B cell (primary cell): ENCODE measurements around the gene PHTF2. TPM values are rescaled to one million over a fixed set of nuclear protein-coding genes. Genes with fewer than 3 reads are reported as not detected.
"Not testable (repeated sequence)": the region's sequence is repeated elsewhere in the genome, so short reads cannot be mapped to it uniquely, and the experiment has no call there.

Source experiments
- ATAC-seq: fragments of 200-7000 bp; cut with Tn5 transposase; one replicate; pipeline ENCODE4 v1.10.0; 2021; ENCODE audit warnings: low read depth, mild to moderate bottlenecking, moderate number of reproducible peaks, moderate library complexity
- CTCF ChIA-PET: fragments of 350-600 bp; sonication (Branson Sonifier 250); formaldehyde crosslinking; loops from one replicate; lab custom pipeline; 2021; ENCODE audit warnings: antibody characterized with exemption, inconsistent platforms; lab: Charles Lee
- POLR2A ChIA-PET: fragments of 350-600 bp; sonication (Branson Sonifier 250); formaldehyde crosslinking; loops from one replicate; lab custom pipeline; 2021; ENCODE audit warnings: antibody characterized with exemption; lab: Charles Lee
- DNase-seq: peaks from one replicate; pipeline ENCODE4 v3.0.0; 2013
- H2AFZ ChIP-seq: 2 replicates; pipeline ENCODE4 v1.6.1; 2012; ENCODE audit warnings: mild to moderate bottlenecking, low read depth, low read length; ENCODE audit not compliant: insufficient read depth, poor library complexity, severe bottlenecking
- H3K27ac ChIP-seq, 2 donors: 1 replicate in 1 of 2; 2 replicates in 1 of 2; pipeline ENCODE4 v1.5.1; 2012 to 2013; ENCODE audit warnings: low read length in 2 of 2, mild to moderate bottlenecking in 2 of 2, moderate library complexity in 1 of 2
- H3K27me3 ChIP-seq, 4 experiments: fragments of 200-600 bp in 1 of 4; sonication (generic) in 1 of 4; replicated peaks in 1 of 4; 1 replicate in 2 of 4; 2 replicates in 2 of 4; pipeline versions ENCODE4 v1.6.1 to v1.7.0; 2013 to 2016; ENCODE audit warnings: low read length in 3 of 4, mild to moderate bottlenecking in 2 of 4, mixed read lengths in 1 of 4, moderate library complexity in 1 of 4; ENCODE audit not compliant: insufficient read depth in 4 of 4, control insufficient read depth in 3 of 4; ENCODE audit errors: control extremely low read depth in 1 of 4
- H3K36me3 ChIP-seq, 2 experiments: replicated peaks in 1 of 2; 1 replicate in 1 of 2; 2 replicates in 1 of 2; pipeline versions ENCODE4 v1.6.1 to v1.7.1; 2013; ENCODE audit warnings: low read length in 1 of 2; ENCODE audit not compliant: insufficient read depth in 2 of 2, control insufficient read depth in 1 of 2; ENCODE audit errors: control extremely low read depth in 1 of 2, extremely low read depth in 1 of 2
- H3K4me1 ChIP-seq, 2 donors: fragments of 200-600 bp in 1 of 2; sonication (generic) in 1 of 2; 1 replicate in 1 of 2; 2 replicates in 1 of 2; pipeline versions ENCODE4 v1.5.1 to v1.6.1; 2013 to 2017; ENCODE audit warnings: low read length in 2 of 2; ENCODE audit not compliant: control insufficient read depth in 2 of 2, insufficient read depth in 2 of 2
- H3K4me2 ChIP-seq: replicated peaks from 2 replicates; pipeline ENCODE3; 2012; ENCODE audit warnings: mild to moderate bottlenecking, low read depth, low read length; ENCODE audit not compliant: poor library complexity, severe bottlenecking
- H3K4me3 ChIP-seq, 5 experiments: fragments of 200-600 bp in 1 of 5; sonication (generic) in 1 of 5; 1 replicate in 3 of 5; 2 replicates in 2 of 5; pipeline versions ENCODE4 v1.5.1 to v1.7.0; 2011 to 2016; ENCODE audit warnings: low read length in 4 of 5, mild to moderate bottlenecking in 4 of 5, low read depth in 2 of 5, control low read depth in 1 of 5, moderate library complexity in 1 of 5; ENCODE audit not compliant: insufficient read depth in 1 of 5; ENCODE audit errors: control extremely low read depth in 1 of 5, extremely low read depth in 1 of 5
- H3K79me2 ChIP-seq: fragments of 200-600 bp; sonication (generic); one replicate; pipeline ENCODE4 v1.6.0; 2016; ENCODE audit warnings: low read length; ENCODE audit not compliant: control insufficient read depth, insufficient read depth
- H3K9ac ChIP-seq: fragments of 200-600 bp; sonication (generic); 2 replicates; pipeline ENCODE4 v1.6.1; 2017; ENCODE audit warnings: mild to moderate bottlenecking, low read length, moderate library complexity
- H3K9me3 ChIP-seq, 3 donors: one replicate each; pipeline versions ENCODE4 v1.6.1 to v1.7.1; 2013; ENCODE audit warnings: low read length in 2 of 3; ENCODE audit not compliant: control insufficient read depth in 2 of 3, insufficient read depth in 1 of 3; ENCODE audit errors: control extremely low read depth in 1 of 3
- H4K20me1 ChIP-seq: 2 replicates; pipeline ENCODE4 v1.6.0; 2012; ENCODE audit warnings: mild to moderate bottlenecking, low read length; ENCODE audit not compliant: insufficient read depth, control insufficient read depth, poor library complexity, severe bottlenecking
- H3K27ac Mint-ChIP-seq: one replicate; pipeline ENCODE4 v1.8.0; 2021; ENCODE audit warnings: mixed read lengths
- H3K27me3 Mint-ChIP-seq: one replicate; pipeline ENCODE4 v1.8.0; 2021; ENCODE audit warnings: mixed read lengths
- H3K4me1 Mint-ChIP-seq: one replicate; pipeline ENCODE4 v1.8.0; 2021; ENCODE audit warnings: mixed read lengths
- H3K4me3 Mint-ChIP-seq: one replicate; pipeline ENCODE4 v1.8.0; 2021; ENCODE audit warnings: mixed read lengths
- H3K9me3 Mint-ChIP-seq: one replicate; pipeline ENCODE4 v1.8.0; 2022; ENCODE audit warnings: mixed read lengths; ENCODE audit not compliant: insufficient read depth
- EZH2 ChIP-seq: IDR thresholded peaks from 2 replicates; pipeline ENCODE4 v1.6.1; 2012; ENCODE audit warnings: borderline replicate concordance, low read depth, mild to moderate bottlenecking, moderate library complexity, low read length; ENCODE audit not compliant: insufficient read depth, poor library complexity, severe bottlenecking
- WGBS: methylation state at CpG from one replicate; pipeline ENCODE4 v1.1.5; 2013; ENCODE audit warnings: missing lambda C conversion rate; ENCODE audit not compliant: insufficient coverage; 5-methylcytosine and 5-hydroxymethylcytosine counted together
- intact Hi-C: fragments of 100-400 bp; cut with micrococcal nuclease; formaldehyde crosslinking; loops from one replicate; pipeline ENCODE4 v1.10.0; 2022
- polyA plus RNA-seq: library from polyadenylated mRNA; depleted of rRNA; stranded (reverse); fragments of >200 nt; gene quantifications from 2 replicates; pipeline ENCODE4 v1.2.3, GENCODE V29; 2012
- total RNA-seq, 2 donors: library from RNA; stranded (reverse); fragments of 120-200 nt in 1 of 2; gene quantifications; 1 replicate in 1 of 2; 2 replicates in 1 of 2; pipeline versions ENCODE4 v1.2.3 to v1.2.4, GENCODE V29; 2013 to 2022
- TF ChIP-seq, protein P1 (sequence below): fragments of 200-600 bp; IDR thresholded peaks from one replicate; pipeline ENCODE4 v1.8.0; 2022; ENCODE audit warnings: antibody characterized with exemption, mild to moderate bottlenecking

Gene PHTF2
- total and polyA plus RNA-seq, 2 donors (not counting 1 experiment from before 2014, with no cell fraction given), result 35.3 to 44.8 TPM

DNA sequence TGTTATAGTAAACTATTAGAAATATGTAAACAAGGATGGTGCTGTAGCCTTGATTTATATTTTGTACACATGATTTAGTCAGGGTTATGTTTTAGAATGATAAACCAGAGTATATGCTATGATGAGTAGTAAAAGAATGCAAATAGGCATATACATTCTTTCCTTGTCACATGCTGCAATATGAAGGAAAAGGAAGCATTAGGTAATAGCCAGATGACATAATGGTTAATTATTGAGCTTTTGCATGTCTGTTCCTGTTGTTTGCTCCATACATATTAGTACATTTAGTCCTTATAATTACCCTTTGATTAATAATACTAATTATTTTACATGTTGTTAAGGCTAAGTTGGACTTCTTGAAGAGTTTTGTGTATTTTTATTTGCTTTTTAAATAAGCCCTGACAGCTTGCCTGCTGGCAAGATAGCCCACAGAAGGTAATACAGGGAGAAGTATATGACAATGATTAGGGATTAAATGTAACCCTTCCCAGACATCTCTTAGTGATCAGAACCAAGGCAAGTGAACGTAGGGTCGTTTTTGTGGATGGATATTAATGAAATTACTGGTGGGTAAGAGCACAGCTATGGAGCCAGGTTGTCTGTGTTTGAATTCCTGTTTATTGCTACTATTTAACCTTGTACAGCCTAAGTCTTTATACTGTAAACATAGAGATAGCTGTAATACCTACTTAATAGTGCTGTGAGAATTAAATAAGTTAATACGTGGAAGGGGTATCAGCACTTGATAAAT is 68.4 kb downstream of the PHTF2 start:
- H3K27me3 ChIP-seq, result no peaks in the 10 kb centered on the region
- peaks cover 74% of the 10 kb centered on the region for H4K20me1 ChIP-seq
- H3K4me1 ChIP-seq, result peaks cover 0 to 10% of the 10 kb centered on the region in 2 donors
- intact Hi-C loops, result no loop called here
- ChIA-PET CTCF (no interaction called here), POLR2A (interaction anchor here (0.6 kb wide), 1 partner anchor 24 kb away, joined by 4 read pairs; no protein-coding TSS in a partner anchor)
- no peak for ATAC-seq
- Mint-ChIP-seq H3K9me3 (peaks cover 2% of the 10 kb centered on the region), H3K4me3 (no peak overlapping the region), H3K27me3 (no peaks in the 10 kb centered on the region), H3K4me1 (peaks cover 45% of the 10 kb centered on the region), H3K27ac (no peak overlapping the region)
- no peak overlapping the region for H3K9ac ChIP-seq
- H3K79me2 ChIP-seq, result peaks cover 99% of the 10 kb centered on the region
- H3K27ac ChIP-seq, result no peak overlapping the region
- no peak overlapping the region for H3K4me2 ChIP-seq
- no peak overlapping the region for H3K4me3 ChIP-seq
- H2AFZ ChIP-seq, result no peak overlapping the region
- peaks cover 0 to 8% of the 10 kb centered on the region in 2 experiments for H3K36me3 ChIP-seq
- TF ChIP-seq EZH2, result no peak
- TF ChIP-seq, protein P1, sequence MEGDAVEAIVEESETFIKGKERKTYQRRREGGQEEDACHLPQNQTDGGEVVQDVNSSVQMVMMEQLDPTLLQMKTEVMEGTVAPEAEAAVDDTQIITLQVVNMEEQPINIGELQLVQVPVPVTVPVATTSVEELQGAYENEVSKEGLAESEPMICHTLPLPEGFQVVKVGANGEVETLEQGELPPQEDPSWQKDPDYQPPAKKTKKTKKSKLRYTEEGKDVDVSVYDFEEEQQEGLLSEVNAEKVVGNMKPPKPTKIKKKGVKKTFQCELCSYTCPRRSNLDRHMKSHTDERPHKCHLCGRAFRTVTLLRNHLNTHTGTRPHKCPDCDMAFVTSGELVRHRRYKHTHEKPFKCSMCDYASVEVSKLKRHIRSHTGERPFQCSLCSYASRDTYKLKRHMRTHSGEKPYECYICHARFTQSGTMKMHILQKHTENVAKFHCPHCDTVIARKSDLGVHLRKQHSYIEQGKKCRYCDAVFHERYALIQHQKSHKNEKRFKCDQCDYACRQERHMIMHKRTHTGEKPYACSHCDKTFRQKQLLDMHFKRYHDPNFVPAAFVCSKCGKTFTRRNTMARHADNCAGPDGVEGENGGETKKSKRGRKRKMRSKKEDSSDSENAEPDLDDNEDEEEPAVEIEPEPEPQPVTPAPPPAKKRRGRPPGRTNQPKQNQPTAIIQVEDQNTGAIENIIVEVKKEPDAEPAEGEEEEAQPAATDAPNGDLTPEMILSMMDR, result no peak
- no CpG with 5 or more reads among the region's 3 CpGs for WGBS
- H3K9me3 ChIP-seq, result peaks cover 0 to 4% (median 2%) of the 10 kb centered on the region in 3 donors
- DNase-seq, result no peak

DNA sequence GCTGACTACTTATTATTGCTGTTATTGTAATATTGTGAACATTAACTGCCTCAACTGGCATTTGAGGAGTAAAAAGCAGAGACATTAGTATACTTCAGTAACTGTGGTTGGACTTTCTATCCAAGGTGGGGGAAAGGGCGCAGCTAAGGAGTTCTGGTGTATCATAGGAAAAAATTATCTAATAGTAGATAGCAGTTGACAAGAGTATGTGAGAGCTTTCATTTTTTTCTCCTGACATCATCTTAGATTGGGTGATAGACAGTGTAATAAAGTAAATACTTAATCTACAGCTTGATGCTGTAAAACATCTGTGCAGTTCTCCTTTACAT is 68.9 kb downstream of the PHTF2 start:
- Histone ChIP-seq H3K27ac (no peak overlapping the region), H3K36me3 (peaks cover 0 to 8% of the 10 kb centered on the region in 2 experiments), H4K20me1 (peaks cover 74% of the 10 kb centered on the region), H3K9ac (no peak overlapping the region), H3K4me3 (no peak overlapping the region), H3K79me2 (peaks cover 99% of the 10 kb centered on the region), H3K9me3 (peaks cover 0 to 4% (median 2%) of the 10 kb centered on the region in 3 donors), H3K27me3 (no peaks in the 10 kb centered on the region), H3K4me1 (peaks cover 0 to 10% of the 10 kb centered on the region in 2 donors), H3K4me2 (no peak overlapping the region), H2AFZ (no peak overlapping the region)
- WGBS, result no CpG with 5 or more reads among the region's 1 CpG
- DNase-seq (no peak), ATAC-seq (no peak)
- no peak overlapping the region for H3K4me3 Mint-ChIP-seq
- no peak overlapping the region for H3K27ac Mint-ChIP-seq
- intact Hi-C loops, result no loop called here
- peaks cover 2% of the 10 kb centered on the region for H3K9me3 Mint-ChIP-seq
- ChIA-PET CTCF (no interaction called here), POLR2A (no interaction called here)
- no peaks in the 10 kb centered on the region for H3K27me3 Mint-ChIP-seq
- H3K4me1 Mint-ChIP-seq, result peaks cover 48% of the 10 kb centered on the region
- TF ChIP-seq EZH2, result no peak
- TF ChIP-seq, protein P1, result no peak

DNA sequence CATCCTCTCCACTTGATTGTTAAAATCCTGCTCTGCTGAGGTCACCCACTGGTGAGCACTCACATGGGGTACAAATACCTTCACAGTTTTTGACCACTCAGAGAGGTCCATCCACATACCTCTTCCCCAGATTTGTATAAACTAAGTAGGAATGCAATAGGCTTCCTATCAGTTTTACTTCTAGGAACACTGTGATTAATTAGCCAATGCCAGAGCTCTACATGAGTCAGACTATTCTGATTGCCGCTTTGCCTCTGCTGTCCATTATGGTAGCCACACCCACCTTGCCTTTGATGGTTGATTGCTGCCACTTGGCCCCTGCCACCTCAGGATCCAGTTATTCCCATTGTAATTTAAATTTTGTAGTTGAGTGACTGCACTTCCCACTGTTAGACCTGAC is 73.7 kb downstream of the PHTF2 start:
- H3K4me3 ChIP-seq, CTCF ChIA-PET: not testable (repeated sequence)

More for the DNA sequence above, 73.7 kb downstream of the PHTF2 start:
- H3K4me2 ChIP-seq, H3K27me3 Mint-ChIP-seq, DNase-seq, H3K27me3 ChIP-seq, H3K4me1 ChIP-seq, POLR2A ChIA-PET, H3K9me3 ChIP-seq, H3K9me3 Mint-ChIP-seq, H2AFZ ChIP-seq, intact Hi-C loops, ATAC-seq, H3K27ac Mint-ChIP-seq, H3K4me3 Mint-ChIP-seq, H3K27ac ChIP-seq, H3K9ac ChIP-seq: not testable (repeated sequence)
- peaks cover 78% of the 10 kb centered on the region for H4K20me1 ChIP-seq
- H3K79me2 ChIP-seq, result peaks cover 86% of the 10 kb centered on the region
- WGBS, result no CpG with 5 or more reads among the region's 1 CpG
- H3K4me1 Mint-ChIP-seq, result peaks cover 40% of the 10 kb centered on the region
- H3K36me3 ChIP-seq, result peaks cover 0 to 14% of the 10 kb centered on the region in 2 experiments
